LNCaP clone FGC (cell line): ENCODE data around the gene SLC5A12.

Experiments used
- DNase-seq: peaks from one replicate; pipeline ENCODE4 v3.0.0-alpha.2; 2011; ENCODE audit warnings: low read depth
- H3K4me3 ChIP-seq: 2 replicates; pipeline ENCODE4 v1.5.1; 2011; ENCODE audit warnings: mild to moderate bottlenecking, low read depth, low read length, control low read depth
- TF ChIP-seq, protein P1 (sequence below): IDR thresholded peaks from 2 replicates; pipeline ENCODE4 v1.5.1; 2012; ENCODE audit warnings: mild to moderate bottlenecking; ENCODE audit not compliant: control insufficient read depth, insufficient read depth; ENCODE audit errors: extremely low read depth

SLC5A12 gene

GRCh38 chr11:26618441-26618840 lies 103.4 kb downstream of the SLC5A12 start:
- no peak for DNase-seq
- TF ChIP-seq, protein P1, sequence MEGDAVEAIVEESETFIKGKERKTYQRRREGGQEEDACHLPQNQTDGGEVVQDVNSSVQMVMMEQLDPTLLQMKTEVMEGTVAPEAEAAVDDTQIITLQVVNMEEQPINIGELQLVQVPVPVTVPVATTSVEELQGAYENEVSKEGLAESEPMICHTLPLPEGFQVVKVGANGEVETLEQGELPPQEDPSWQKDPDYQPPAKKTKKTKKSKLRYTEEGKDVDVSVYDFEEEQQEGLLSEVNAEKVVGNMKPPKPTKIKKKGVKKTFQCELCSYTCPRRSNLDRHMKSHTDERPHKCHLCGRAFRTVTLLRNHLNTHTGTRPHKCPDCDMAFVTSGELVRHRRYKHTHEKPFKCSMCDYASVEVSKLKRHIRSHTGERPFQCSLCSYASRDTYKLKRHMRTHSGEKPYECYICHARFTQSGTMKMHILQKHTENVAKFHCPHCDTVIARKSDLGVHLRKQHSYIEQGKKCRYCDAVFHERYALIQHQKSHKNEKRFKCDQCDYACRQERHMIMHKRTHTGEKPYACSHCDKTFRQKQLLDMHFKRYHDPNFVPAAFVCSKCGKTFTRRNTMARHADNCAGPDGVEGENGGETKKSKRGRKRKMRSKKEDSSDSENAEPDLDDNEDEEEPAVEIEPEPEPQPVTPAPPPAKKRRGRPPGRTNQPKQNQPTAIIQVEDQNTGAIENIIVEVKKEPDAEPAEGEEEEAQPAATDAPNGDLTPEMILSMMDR = no peak
- no peak overlapping the region for H3K4me3 ChIP-seq
